Bronchial epithelial cell (primary cell): ENCODE data around the gene MED12. TPM values are rescaled to one million over a fixed set of nuclear protein-coding genes. Genes with fewer than 3 reads are reported as not detected.

Source experiments
- DNase-seq: peaks from one replicate; pipeline ENCODE4 v3.0.0-alpha.2; 2010; ENCODE audit warnings: low read depth
- FAIRE-seq: peaks from 2 replicates; lab custom pipeline; 2011; peaks lifted over from hg19 to GRCh38; lab: Jason Lieb, UNC
- H3K27me3 ChIP-seq: 2 replicates; pipeline ENCODE4 v1.5.1; 2011; ENCODE audit warnings: low read length; ENCODE audit not compliant: control insufficient read depth, insufficient read depth
- H3K36me3 ChIP-seq: 2 replicates; pipeline ENCODE4 v1.5.1; 2011; ENCODE audit warnings: low read length; ENCODE audit not compliant: control insufficient read depth, insufficient read depth
- H3K4me3 ChIP-seq: 2 replicates; pipeline ENCODE4 v1.5.1; 2011; ENCODE audit warnings: mild to moderate bottlenecking, low read depth, low read length, control low read depth
- CTCF ChIP-seq: IDR thresholded peaks from 2 replicates; pipeline ENCODE4 v1.5.1; 2011; ENCODE audit warnings: mild to moderate bottlenecking, moderate library complexity, low read length, control low read depth, inconsistent platforms; ENCODE audit not compliant: insufficient read depth, severe bottlenecking
- total RNA-seq: library from RNA; depleted of rRNA; stranded (reverse); fragments of >200 nt; gene quantifications from 2 replicates; pipeline ENCODE4 v1.2.1, GENCODE V29; 2014

MED12 gene
- total RNA-seq, 1 donor from 2014 or later = 8.2 TPM

DNA sequence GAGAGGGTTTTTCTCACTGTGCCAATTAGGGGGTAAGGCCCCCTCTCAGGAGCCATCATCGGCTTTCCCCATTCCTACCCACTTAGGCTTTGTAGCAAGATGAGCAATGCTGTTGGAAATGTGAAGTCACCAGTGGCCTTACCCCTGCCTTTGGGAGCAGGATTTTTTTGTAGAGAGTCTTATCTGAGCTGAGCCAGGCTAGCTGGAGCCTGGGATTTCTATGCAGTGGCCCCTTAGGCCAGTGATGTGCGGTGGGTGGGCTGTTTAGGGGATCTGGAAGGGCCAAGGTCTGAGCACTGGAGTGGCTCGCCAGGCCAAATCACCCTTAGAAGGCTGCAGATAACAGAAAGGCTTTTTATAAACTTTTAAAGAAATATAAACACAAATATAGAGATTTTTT is 16.1 kb upstream of the MED12 start:
- FAIRE-seq = peak; percentile 13
- no peak for DNase-seq
- H3K36me3 ChIP-seq = no peaks in the 10 kb centered on the region
- H3K4me3 ChIP-seq = no peak overlapping the region
- no peaks in the 10 kb centered on the region for H3K27me3 ChIP-seq
- TF ChIP-seq CTCF = no peak

DNA sequence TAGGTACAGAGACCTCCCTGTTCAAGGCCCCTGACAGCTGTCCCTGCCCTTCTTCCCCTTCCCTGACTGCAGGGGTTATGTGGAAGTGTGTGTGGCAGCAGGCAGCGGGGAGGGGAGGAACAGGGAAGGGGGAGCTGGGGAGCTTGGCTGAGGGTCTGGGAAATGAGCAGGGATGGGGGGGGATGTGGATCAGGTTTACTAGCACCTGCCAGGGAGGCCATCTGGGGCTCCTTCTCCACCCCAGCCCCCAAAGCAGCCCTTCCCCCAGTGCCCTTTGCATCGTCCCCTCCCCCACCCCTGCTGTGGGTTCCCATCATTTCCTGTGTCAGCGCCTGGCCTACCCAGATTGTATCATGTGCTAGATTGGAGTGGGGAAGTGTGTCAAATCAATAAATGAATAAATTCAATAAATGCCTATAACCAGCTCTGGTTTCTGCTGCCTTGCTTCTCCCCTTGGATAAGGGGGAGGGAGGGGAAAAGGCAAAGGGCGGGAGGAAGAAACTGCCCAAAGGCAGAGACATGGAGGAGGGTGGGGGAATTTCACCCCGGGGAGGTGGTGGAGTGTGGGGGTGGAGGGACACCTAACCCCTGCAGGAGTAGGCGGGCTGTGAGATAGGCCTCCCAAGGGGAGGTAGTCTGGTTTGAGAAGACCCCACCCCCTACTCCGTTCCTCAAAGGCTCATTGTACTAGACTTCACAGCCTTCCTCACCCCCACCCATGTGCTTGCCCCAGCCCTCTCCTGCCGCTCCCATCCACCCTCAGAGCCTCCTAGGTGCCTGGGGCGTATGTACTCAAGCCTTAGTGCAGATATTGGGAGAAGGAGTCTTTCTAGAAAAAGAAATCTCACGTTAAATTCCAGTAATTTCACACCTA is 15.0 kb upstream of the MED12 start:
- no peaks in the 10 kb centered on the region for H3K36me3 ChIP-seq
- no peaks in the 10 kb centered on the region for H3K27me3 ChIP-seq
- no peak overlapping the region for H3K4me3 ChIP-seq
- no peak for DNase-seq
- no peak for FAIRE-seq
- no peak for TF ChIP-seq CTCF

DNA sequence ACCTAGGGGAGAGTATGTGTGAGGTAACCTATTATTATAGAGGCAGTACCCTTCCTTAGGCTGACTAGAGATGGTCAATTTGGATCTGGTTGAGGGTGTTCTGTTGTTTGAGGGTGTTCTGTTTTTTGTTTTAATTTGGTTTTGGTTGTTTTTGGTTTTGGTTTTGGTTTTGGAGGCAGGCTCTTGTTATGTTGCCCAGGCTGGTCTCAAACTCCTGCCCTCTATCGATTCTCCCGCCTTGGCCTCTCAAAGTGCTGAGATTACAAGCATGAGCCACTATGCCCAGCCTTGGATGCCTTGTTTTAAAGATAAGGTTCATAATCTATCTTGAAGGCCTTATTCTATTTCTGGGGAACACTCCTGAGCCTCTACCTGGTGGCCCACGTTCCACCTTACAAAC is 12.8 kb upstream of the MED12 start:
- no peak for TF ChIP-seq CTCF
- Histone ChIP-seq H3K36me3 (no peaks in the 10 kb centered on the region), H3K27me3 (no peaks in the 10 kb centered on the region), H3K4me3 (no peak overlapping the region)
- DNase-seq = no peak
- FAIRE-seq = no peak

DNA sequence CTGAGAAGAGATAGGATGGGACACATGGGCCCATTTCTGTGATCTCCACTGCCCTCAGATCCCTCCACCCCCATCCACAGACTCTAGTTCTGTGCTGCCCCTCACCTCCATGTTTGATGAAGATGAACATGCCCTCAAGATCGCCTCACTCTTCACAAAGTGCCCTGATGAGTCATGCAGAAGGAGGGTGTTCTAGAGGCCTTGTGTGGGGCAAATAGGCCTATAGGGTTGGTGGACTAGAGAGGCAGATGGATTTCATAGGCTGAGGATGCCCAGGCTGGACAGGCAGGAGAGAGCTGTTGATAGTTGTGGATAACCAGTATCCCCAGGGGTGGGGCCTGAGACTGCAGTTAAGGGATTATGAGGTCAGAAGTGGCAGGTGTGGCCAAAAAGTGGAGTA is 12.0 kb upstream of the MED12 start, which contains the start of gene CXorf65:
Gene CXorf65, minus strand, starts transcription at position 314 of the 400 bp plus-strand sequence. Its CDS starts 184 bp downstream, at position 130.
- H3K27me3 ChIP-seq = no peaks in the 10 kb centered on the region
- DNase-seq (no peak), FAIRE-seq (no peak)
- no peak within 1 kb of the TSS for H3K4me3 ChIP-seq
- H3K36me3 ChIP-seq = no peaks in the 10 kb centered on the region
- TF ChIP-seq CTCF = no peak

GRCh38 chrX:71107245-71107644 is 11.2 kb upstream of the MED12 start:
- FAIRE-seq (no peak), DNase-seq (no peak)
- no peak for TF ChIP-seq CTCF
- Histone ChIP-seq H3K27me3 (no peaks in the 10 kb centered on the region), H3K36me3 (no peaks in the 10 kb centered on the region), H3K4me3 (no peak overlapping the region)
